ENCODE measurements around the gene TRAF6. TPM values are rescaled to one million over a fixed set of nuclear protein-coding genes. Genes with fewer than 3 reads are reported as not detected.

The TRAF6 gene
- total and polyA plus RNA-seq, 2 experiments from 2014 or later, result 4.2 to 10.5 TPM

DNA sequence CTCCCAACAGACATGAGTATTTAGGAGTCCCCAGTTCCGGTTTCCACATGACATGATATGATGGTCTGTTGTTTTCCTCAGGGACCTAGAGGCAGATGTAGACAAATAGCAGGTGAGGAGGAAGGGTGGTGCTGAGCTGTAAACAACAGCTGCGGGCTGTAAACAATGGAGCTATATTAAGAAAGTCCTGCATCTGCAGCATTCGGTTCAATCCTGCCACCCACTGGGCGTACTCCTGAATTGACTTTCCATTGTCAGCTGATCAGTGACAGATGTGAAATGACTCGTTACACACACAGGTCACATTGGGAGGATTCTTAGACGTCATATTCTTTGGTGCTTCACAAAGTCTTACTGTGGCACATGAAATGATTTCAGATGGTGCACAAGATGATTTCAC, 30.9 kb upstream of the TRAF6 start:
- Mint-ChIP-seq H3K9me3 (no peaks in the 10 kb centered on the region), H3K36me3 (ENCODE audit: low read depth) (no peaks in the 10 kb centered on the region), H3K27me3 (ENCODE audit: insufficient read depth, low read depth, poor library complexity) (no peaks in the 10 kb centered on the region), H3K4me1 (peaks cover 9% of the 10 kb centered on the region), H3K27ac (peak overlapping the region; percentile 44; the same call in 1 of the 2 replicates), H3K4me3 (no peak overlapping the region)
- no peaks in the 10 kb centered on the region for H3F3A ChIP-seq (replicated peaks; ENCODE audit: low read depth)
- DNase-seq (ENCODE audit: low spot score) (peak; percentile 80), ATAC-seq (peak; percentile 80)
- H3K4me2 ChIP-seq, result no peak overlapping the region
- no peaks in the 10 kb centered on the region for H4K20me1 ChIP-seq (replicated peaks; ENCODE audit: insufficient read depth)
- TF ChIP-seq JUNB (IDR thresholded peaks at IDR 0.05; ENCODE audit: unreplicated experiment) (no peak), CTCF (conservative IDR thresholded peaks at IDR 0.05; ENCODE audit: low read depth in 2 of 2) (peak; percentile 54 to 68)
- no peaks in the 10 kb centered on the region for H3K36me3 ChIP-seq (ENCODE audit: insufficient read depth)
- no peak overlapping the region for H3K4me3 ChIP-seq
- H3K9me2 ChIP-seq (ENCODE audit: insufficient read depth), result no peaks in the 10 kb centered on the region
- H3K79me2 ChIP-seq (replicated peaks; ENCODE audit: insufficient read depth), result no peaks in the 10 kb centered on the region
- 0 out of 2 replicates have a peak overlapping the region, but pooled peaks have one; percentile 3 for H2AFZ ChIP-seq
- no peak overlapping the region for H3K27ac ChIP-seq (ENCODE audit: low read depth)
- H3K4me1 ChIP-seq (ENCODE audit: insufficient read depth), result no peaks in the 10 kb centered on the region
- no peaks in the 10 kb centered on the region for H3K27me3 ChIP-seq (ENCODE audit: insufficient read depth)

- no peaks in the 10 kb centered on the region for H3K27me3 ChIP-seq (ENCODE audit: insufficient read depth)
- TF ChIP-seq EZH2 (IDR thresholded peaks at IDR 0.05; ENCODE audit: low read depth, unreplicated experiment), result no peak
- no peak for TF ChIP-seq ZNF462 (CRISPR knock-in tag; IDR thresholded peaks at IDR 0.05)
- no peak for TF ChIP-seq POLR2AphosphoS5 (IDR thresholded peaks at IDR 0.05; ENCODE audit: low read depth)
- TF ChIP-seq JUNB (IDR thresholded peaks at IDR 0.05; ENCODE audit: unreplicated experiment), result no peak
- no peak for TF ChIP-seq ZNF331 (CRISPR knock-in tag; IDR thresholded peaks at IDR 0.05; ENCODE audit: low read depth)
- no peak for TF ChIP-seq NANOG (IDR thresholded peaks at IDR 0.05; ENCODE audit: borderline replicate concordance)
- no peak for TF ChIP-seq ETS1 (IDR thresholded peaks at IDR 0.05)
- TF ChIP-seq, protein P1, sequence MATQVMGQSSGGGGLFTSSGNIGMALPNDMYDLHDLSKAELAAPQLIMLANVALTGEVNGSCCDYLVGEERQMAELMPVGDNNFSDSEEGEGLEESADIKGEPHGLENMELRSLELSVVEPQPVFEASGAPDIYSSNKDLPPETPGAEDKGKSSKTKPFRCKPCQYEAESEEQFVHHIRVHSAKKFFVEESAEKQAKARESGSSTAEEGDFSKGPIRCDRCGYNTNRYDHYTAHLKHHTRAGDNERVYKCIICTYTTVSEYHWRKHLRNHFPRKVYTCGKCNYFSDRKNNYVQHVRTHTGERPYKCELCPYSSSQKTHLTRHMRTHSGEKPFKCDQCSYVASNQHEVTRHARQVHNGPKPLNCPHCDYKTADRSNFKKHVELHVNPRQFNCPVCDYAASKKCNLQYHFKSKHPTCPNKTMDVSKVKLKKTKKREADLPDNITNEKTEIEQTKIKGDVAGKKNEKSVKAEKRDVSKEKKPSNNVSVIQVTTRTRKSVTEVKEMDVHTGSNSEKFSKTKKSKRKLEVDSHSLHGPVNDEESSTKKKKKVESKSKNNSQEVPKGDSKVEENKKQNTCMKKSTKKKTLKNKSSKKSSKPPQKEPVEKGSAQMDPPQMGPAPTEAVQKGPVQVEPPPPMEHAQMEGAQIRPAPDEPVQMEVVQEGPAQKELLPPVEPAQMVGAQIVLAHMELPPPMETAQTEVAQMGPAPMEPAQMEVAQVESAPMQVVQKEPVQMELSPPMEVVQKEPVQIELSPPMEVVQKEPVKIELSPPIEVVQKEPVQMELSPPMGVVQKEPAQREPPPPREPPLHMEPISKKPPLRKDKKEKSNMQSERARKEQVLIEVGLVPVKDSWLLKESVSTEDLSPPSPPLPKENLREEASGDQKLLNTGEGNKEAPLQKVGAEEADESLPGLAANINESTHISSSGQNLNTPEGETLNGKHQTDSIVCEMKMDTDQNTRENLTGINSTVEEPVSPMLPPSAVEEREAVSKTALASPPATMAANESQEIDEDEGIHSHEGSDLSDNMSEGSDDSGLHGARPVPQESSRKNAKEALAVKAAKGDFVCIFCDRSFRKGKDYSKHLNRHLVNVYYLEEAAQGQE (IDR thresholded peaks at IDR 0.05; ENCODE audit: unreplicated experiment), result no peak
- DNase-seq (ENCODE audit: low spot score) (no peak), ATAC-seq (no peak)
- H3K4me1 Mint-ChIP-seq, result no peaks in the 10 kb centered on the region
- H2AFZ ChIP-seq, result no peak overlapping the region
- H3K4me1 ChIP-seq (ENCODE audit: insufficient read depth), result no peaks in the 10 kb centered on the region
- no peak overlapping the region for H3K4me3 ChIP-seq
- no peak overlapping the region for H3K4me2 ChIP-seq
- no peaks in the 10 kb centered on the region for H3K9me3 Mint-ChIP-seq
- no peak overlapping the region for H3K4me3 Mint-ChIP-seq
- no peaks in the 10 kb centered on the region for H3F3A ChIP-seq (replicated peaks; ENCODE audit: low read depth)
- H3K36me3 ChIP-seq (ENCODE audit: insufficient read depth), result no peaks in the 10 kb centered on the region
- no peaks in the 10 kb centered on the region for H4K20me1 ChIP-seq (replicated peaks; ENCODE audit: insufficient read depth)
- H3K27ac Mint-ChIP-seq, result no peak overlapping the region
- H3K27me3 Mint-ChIP-seq (ENCODE audit: insufficient read depth, low read depth, poor library complexity), result no peaks in the 10 kb centered on the region
- H3K36me3 Mint-ChIP-seq (ENCODE audit: low read depth), result no peaks in the 10 kb centered on the region
- no peaks in the 10 kb centered on the region for H3K9me2 ChIP-seq (ENCODE audit: insufficient read depth)
- H3K79me2 ChIP-seq (replicated peaks; ENCODE audit: insufficient read depth), result no peaks in the 10 kb centered on the region
- no peak overlapping the region for H3K27ac ChIP-seq (ENCODE audit: low read depth)
Observed at GRCh38 chr11:36534276-36534840, 24.3 kb upstream of the TRAF6 start.

All from GM23338 (cell line).